ENCODE data around the gene SLC25A12. TPM values are rescaled to one million over a fixed set of nuclear protein-coding genes. Genes with fewer than 3 reads are reported as not detected.

The SLC25A12 gene
- total RNA-seq, 1 experiment from 2014 or later: 17.7 TPM

DNA sequence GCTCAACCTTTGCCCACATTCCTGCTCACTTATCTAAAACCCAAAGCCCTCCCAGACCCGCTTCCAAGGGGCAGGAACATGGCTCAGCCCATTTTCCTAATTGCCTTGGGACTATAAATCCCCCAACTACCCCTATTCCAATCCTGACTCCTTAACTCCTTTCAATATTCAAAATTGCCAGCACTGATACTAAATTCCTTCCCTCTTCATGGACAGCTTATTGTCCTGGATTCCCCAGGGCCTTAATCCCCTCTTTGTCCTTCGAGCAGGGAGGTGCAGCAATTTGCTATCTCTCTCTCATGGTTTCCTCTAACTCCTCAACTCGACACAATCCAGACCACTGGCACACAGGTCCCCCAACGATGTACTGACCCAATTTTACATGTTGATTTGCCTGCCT lies 99.1 kb downstream of the SLC25A12 start:
- Histone ChIP-seq H3K27ac (ENCODE audit: low read depth, low read length, poor library complexity, severe bottlenecking) (peak overlapping the region; percentile 41), H3K36me3 (ENCODE audit: insufficient read depth, low read length, poor library complexity, severe bottlenecking) (no peaks in the 10 kb centered on the region), H3K4me1 (ENCODE audit: insufficient read depth, low read length, poor library complexity, severe bottlenecking) (peaks cover 48% of the 10 kb centered on the region), H3K27me3 (replicated peaks; ENCODE audit: insufficient read depth, low read depth, low read length, poor library complexity) (no peaks in the 10 kb centered on the region), H3K4me3 (ENCODE audit: low read depth, low read length, poor library complexity, severe bottlenecking) (no peak overlapping the region), H3K9me3 (ENCODE audit: low read depth, low read length, poor library complexity, severe bottlenecking) (no peaks in the 10 kb centered on the region)
- intact Hi-C loops (cut with micrococcal nuclease; ENCODE audit: unreplicated experiment): no loop called here
- TF ChIP-seq, protein P1, sequence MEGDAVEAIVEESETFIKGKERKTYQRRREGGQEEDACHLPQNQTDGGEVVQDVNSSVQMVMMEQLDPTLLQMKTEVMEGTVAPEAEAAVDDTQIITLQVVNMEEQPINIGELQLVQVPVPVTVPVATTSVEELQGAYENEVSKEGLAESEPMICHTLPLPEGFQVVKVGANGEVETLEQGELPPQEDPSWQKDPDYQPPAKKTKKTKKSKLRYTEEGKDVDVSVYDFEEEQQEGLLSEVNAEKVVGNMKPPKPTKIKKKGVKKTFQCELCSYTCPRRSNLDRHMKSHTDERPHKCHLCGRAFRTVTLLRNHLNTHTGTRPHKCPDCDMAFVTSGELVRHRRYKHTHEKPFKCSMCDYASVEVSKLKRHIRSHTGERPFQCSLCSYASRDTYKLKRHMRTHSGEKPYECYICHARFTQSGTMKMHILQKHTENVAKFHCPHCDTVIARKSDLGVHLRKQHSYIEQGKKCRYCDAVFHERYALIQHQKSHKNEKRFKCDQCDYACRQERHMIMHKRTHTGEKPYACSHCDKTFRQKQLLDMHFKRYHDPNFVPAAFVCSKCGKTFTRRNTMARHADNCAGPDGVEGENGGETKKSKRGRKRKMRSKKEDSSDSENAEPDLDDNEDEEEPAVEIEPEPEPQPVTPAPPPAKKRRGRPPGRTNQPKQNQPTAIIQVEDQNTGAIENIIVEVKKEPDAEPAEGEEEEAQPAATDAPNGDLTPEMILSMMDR (conservative IDR thresholded peaks at IDR 0.05; ENCODE audit: low read depth, low read length): no peak
- CTCF ChIA-PET: interaction anchor here (1.0 kb wide), 1 partner anchor 311 kb away, joined by 3 read pairs; no protein-coding TSS in a partner anchor
- POLR2A ChIA-PET (ENCODE audit: low non-redundant PET): no interaction called here
- peak; percentile 54 for DNase-seq (ENCODE audit: low spot score)
- BruUV-seq (replicated peaks): no TSS peak

DNA sequence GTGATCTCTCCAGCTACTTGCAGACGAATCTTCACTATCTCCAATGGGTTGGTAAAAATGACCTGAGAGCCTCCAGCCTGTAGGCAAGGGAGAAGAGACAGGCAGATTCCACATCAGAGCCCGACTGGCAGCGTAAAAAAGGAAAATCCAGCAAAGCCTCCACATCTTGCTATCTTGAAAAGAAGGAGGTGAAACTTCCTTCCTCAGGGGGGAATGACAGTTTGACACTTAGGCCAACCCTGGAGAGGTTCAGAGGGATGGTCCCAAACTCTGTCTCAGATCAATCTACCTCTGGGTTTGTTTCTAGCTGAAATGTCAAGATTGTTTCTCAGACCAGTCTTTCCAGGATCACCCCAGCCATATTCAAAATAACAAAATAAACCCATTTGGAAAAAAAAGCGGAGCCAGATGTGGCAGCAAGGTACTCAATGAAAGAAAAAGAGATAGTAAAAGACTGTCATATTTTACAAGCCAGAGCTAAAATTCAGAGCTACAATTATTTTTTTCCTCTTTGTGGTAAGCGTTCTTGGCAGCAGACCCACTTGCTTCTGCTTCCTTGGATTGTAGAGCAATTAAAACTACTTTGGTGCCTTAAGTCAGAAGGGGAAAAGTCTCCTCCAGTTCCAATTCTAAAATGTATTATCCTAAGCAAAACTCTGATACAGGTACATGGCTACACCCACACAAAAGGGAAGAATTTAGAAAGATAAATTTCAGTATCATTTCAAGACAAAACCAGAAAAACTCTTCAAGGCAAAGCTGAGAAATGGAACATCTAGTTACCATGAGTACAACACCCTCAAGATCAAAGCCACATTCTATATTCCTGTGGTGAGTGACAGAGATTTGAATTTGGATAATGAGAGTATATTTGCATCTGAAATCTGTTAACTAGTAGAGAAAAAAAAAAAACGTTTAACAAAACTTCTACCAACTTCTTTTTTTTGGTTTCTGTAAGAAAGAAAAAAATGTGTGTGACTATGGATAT lies 100.1 kb downstream of the SLC25A12 start:
- H3K27ac ChIP-seq (ENCODE audit: low read depth, low read length, poor library complexity, severe bottlenecking): peak overlapping the region; percentile 24
- no peaks in the 10 kb centered on the region for H3K36me3 ChIP-seq (ENCODE audit: insufficient read depth, low read length, poor library complexity, severe bottlenecking)
- H3K4me1 ChIP-seq (ENCODE audit: insufficient read depth, low read length, poor library complexity, severe bottlenecking): peaks cover 48% of the 10 kb centered on the region
- no peak overlapping the region for H3K4me3 ChIP-seq (ENCODE audit: low read depth, low read length, poor library complexity, severe bottlenecking)
- DNase-seq (ENCODE audit: low spot score): no peak
- H3K27me3 ChIP-seq (replicated peaks; ENCODE audit: insufficient read depth, low read depth, low read length, poor library complexity): no peaks in the 10 kb centered on the region
- ChIA-PET POLR2A (ENCODE audit: low non-redundant PET) (no interaction called here), CTCF (interaction anchor here (1.0 kb wide), 1 partner anchor 312 kb away, joined by 3 read pairs; no protein-coding TSS in a partner anchor)
- TF ChIP-seq, protein P1 (conservative IDR thresholded peaks at IDR 0.05; ENCODE audit: low read depth, low read length): no peak
- no peak for TF ChIP-seq EZH2 (IDR thresholded peaks at IDR 0.05; ENCODE audit: borderline replicate concordance, low read depth, low read length, poor library complexity, severe bottlenecking)
- BruUV-seq (replicated peaks): no TSS peak
- H3K9me3 ChIP-seq (ENCODE audit: low read depth, low read length, poor library complexity, severe bottlenecking): no peaks in the 10 kb centered on the region
- intact Hi-C loops (cut with micrococcal nuclease; ENCODE audit: unreplicated experiment): no loop called here

DNA sequence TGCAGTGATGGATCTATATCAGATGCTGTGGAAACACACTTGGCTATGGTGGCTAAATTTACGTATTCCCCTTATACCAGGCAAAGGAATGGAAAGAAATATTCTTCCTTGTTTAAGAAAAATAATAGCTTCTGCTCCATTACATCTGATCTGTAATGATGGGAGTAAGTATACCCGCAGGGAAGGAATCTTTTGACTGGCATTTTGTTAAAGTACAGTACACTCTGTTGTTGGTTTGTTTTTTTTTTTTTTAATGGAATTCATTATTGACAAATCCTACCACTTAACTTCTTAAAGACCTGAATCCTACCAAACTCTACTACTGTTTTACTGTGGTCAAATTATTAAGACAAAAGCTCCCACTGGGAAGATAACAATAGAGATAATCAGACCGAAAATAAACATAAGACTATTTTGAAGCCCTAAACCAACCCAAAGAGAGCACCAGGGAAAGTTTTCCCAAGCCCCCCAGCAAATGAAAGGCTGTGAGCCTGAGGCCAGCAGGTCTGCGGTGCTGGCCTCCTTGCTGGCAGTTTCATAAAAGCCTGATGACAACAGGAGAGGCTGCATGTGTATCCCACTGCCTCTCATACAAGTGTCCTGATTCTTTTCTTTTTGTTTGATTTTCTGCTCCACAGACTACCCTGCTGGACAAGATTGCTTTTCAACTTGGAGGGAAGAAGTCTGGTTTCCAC lies 101.0 kb downstream of the SLC25A12 start:
- TF ChIP-seq, protein P1 (conservative IDR thresholded peaks at IDR 0.05; ENCODE audit: low read depth, low read length): no peak
- TF ChIP-seq EZH2 (IDR thresholded peaks at IDR 0.05; ENCODE audit: borderline replicate concordance, low read depth, low read length, poor library complexity, severe bottlenecking): no peak
- no TSS peak for BruUV-seq (replicated peaks)
- no peaks in the 10 kb centered on the region for H3K36me3 ChIP-seq (ENCODE audit: insufficient read depth, low read length, poor library complexity, severe bottlenecking)
- H3K27me3 ChIP-seq (replicated peaks; ENCODE audit: insufficient read depth, low read depth, low read length, poor library complexity): no peaks in the 10 kb centered on the region
- peaks cover 41% of the 10 kb centered on the region for H3K4me1 ChIP-seq (ENCODE audit: insufficient read depth, low read length, poor library complexity, severe bottlenecking)
- H3K27ac ChIP-seq (ENCODE audit: low read depth, low read length, poor library complexity, severe bottlenecking): no peak overlapping the region
- ChIA-PET POLR2A (ENCODE audit: low non-redundant PET) (interaction anchor here (0.6 kb wide), 2 partner anchors 31 to 56 kb away, joined by 3 to 11 read pairs; no protein-coding TSS in a partner anchor), CTCF (interaction anchor here (0.5 kb wide), 1 partner anchor 313 kb away, joined by 4 read pairs; no protein-coding TSS in a partner anchor)
- intact Hi-C loops (cut with micrococcal nuclease; ENCODE audit: unreplicated experiment): no loop called here
- H3K9me3 ChIP-seq (ENCODE audit: low read depth, low read length, poor library complexity, severe bottlenecking): no peaks in the 10 kb centered on the region
- no peak overlapping the region for H3K4me3 ChIP-seq (ENCODE audit: low read depth, low read length, poor library complexity, severe bottlenecking)
- no peak for DNase-seq (ENCODE audit: low spot score)
